ENCODE measurements around the gene SLC35F3. TPM values are rescaled to one million over a fixed set of nuclear protein-coding genes. Genes with fewer than 3 reads are reported as not detected.

The SLC35F3 gene
- polyA plus RNA-seq, 1 of the 3 experiments (the other 2 are of a cell fraction): 0.87 TPM

DNA sequence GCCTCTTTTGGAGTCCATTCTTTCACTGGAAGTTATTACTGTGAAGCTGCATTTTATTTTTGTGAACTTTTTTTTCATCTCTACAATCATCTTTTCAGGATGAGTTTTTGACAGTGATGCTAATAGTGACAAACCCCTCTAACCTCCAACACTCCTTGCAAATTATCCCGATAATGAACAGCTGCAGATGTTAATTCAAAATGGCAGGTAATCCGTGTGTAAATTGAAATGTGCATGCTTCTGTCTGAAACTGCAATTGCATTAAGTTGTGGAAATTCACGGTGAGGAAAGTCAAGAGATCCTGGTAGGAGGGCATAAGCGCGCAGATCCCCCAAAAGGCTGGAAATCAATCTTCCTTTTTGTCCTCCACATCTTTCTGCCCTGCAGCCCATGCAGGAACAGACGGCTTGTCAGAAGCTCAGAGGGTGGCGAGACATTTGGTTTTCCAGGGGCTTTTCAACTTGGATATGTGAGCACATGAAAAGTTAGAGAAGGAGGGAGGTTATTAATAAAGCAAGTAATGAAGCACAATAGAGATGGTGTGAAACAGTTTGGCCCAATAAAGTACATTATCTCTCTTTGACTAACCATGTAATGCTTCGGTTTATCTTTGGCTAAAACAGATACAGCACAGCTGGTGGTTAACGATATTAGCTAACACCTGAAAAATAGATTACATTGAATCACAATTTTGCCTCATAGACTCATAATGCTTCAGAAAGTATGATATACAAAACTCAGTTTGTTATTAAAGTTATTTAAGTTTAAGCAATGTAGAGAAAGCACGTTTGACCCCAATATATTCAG lies 325.3 kb downstream of the SLC35F3 start:
- Histone ChIP-seq H3K4me2 (no peak overlapping the region), H3K9me2 (no peaks in the 10 kb centered on the region), H2AFZ (ENCODE audit: low read depth) (no peak overlapping the region), H3K27me3 (ENCODE audit: insufficient read depth) (no peaks in the 10 kb centered on the region), H3K4me1 (ENCODE audit: control insufficient read depth in 1 of 2, insufficient read depth in 2 of 2, low read depth in 1 of 2, low read length in 1 of 2) (peaks cover 0 to 10% of the 10 kb centered on the region in 2 experiments; a peak in 3 of 4 replicates), H3K36me3 (replicated peaks in 1 of 2; ENCODE audit: control insufficient read depth in 1 of 2, insufficient read depth in 2 of 2, low read length in 1 of 2) (no peaks in the 10 kb centered on the region), H4K20me1 (ENCODE audit: insufficient read depth) (no peaks in the 10 kb centered on the region), H3K9me3 (no peaks in the 10 kb centered on the region), H3K9ac (no peak overlapping the region), H3K4me3 (ENCODE audit: low read depth in 2 of 2, low read length in 1 of 2) (no peak overlapping the region), H3F3A (replicated peaks; ENCODE audit: insufficient read depth) (no peaks in the 10 kb centered on the region), H3K79me2 (ENCODE audit: insufficient read depth) (no peaks in the 10 kb centered on the region), H3K27ac (ENCODE audit: low read depth in 2 of 2, low read length in 1 of 2) (no peak overlapping the region)
- DNase-seq: no peak
- no peak for TF ChIP-seq EZH2phosphoT487 (IDR thresholded peaks at IDR 0.05; ENCODE audit: borderline replicate concordance, low read depth)
- TF ChIP-seq, protein P1, sequence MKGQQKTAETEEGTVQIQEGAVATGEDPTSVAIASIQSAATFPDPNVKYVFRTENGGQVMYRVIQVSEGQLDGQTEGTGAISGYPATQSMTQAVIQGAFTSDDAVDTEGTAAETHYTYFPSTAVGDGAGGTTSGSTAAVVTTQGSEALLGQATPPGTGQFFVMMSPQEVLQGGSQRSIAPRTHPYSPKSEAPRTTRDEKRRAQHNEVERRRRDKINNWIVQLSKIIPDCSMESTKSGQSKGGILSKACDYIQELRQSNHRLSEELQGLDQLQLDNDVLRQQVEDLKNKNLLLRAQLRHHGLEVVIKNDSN (IDR thresholded peaks at IDR 0.05; ENCODE audit: borderline replicate concordance, low read depth): no peak
- TF ChIP-seq, protein P2, sequence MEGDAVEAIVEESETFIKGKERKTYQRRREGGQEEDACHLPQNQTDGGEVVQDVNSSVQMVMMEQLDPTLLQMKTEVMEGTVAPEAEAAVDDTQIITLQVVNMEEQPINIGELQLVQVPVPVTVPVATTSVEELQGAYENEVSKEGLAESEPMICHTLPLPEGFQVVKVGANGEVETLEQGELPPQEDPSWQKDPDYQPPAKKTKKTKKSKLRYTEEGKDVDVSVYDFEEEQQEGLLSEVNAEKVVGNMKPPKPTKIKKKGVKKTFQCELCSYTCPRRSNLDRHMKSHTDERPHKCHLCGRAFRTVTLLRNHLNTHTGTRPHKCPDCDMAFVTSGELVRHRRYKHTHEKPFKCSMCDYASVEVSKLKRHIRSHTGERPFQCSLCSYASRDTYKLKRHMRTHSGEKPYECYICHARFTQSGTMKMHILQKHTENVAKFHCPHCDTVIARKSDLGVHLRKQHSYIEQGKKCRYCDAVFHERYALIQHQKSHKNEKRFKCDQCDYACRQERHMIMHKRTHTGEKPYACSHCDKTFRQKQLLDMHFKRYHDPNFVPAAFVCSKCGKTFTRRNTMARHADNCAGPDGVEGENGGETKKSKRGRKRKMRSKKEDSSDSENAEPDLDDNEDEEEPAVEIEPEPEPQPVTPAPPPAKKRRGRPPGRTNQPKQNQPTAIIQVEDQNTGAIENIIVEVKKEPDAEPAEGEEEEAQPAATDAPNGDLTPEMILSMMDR (IDR thresholded peaks at IDR 0.05): no peak
- no peak for TF ChIP-seq RAD21 (IDR thresholded peaks at IDR 0.05; ENCODE audit: low read length)
- TF ChIP-seq SIN3A (IDR thresholded peaks at IDR 0.05; ENCODE audit: borderline replicate concordance, low read depth, low read length): no peak
- TF ChIP-seq, protein P3, sequence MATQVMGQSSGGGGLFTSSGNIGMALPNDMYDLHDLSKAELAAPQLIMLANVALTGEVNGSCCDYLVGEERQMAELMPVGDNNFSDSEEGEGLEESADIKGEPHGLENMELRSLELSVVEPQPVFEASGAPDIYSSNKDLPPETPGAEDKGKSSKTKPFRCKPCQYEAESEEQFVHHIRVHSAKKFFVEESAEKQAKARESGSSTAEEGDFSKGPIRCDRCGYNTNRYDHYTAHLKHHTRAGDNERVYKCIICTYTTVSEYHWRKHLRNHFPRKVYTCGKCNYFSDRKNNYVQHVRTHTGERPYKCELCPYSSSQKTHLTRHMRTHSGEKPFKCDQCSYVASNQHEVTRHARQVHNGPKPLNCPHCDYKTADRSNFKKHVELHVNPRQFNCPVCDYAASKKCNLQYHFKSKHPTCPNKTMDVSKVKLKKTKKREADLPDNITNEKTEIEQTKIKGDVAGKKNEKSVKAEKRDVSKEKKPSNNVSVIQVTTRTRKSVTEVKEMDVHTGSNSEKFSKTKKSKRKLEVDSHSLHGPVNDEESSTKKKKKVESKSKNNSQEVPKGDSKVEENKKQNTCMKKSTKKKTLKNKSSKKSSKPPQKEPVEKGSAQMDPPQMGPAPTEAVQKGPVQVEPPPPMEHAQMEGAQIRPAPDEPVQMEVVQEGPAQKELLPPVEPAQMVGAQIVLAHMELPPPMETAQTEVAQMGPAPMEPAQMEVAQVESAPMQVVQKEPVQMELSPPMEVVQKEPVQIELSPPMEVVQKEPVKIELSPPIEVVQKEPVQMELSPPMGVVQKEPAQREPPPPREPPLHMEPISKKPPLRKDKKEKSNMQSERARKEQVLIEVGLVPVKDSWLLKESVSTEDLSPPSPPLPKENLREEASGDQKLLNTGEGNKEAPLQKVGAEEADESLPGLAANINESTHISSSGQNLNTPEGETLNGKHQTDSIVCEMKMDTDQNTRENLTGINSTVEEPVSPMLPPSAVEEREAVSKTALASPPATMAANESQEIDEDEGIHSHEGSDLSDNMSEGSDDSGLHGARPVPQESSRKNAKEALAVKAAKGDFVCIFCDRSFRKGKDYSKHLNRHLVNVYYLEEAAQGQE (IDR thresholded peaks at IDR 0.05; ENCODE audit: low read depth, low read length): no peak
- TF ChIP-seq, protein P4, sequence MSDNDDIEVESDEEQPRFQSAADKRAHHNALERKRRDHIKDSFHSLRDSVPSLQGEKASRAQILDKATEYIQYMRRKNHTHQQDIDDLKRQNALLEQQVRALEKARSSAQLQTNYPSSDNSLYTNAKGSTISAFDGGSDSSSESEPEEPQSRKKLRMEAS (IDR thresholded peaks at IDR 0.05; ENCODE audit: low read depth): no peak
- TF ChIP-seq GATA2 (CRISPR knock-in tag; IDR thresholded peaks at IDR 0.05): no peak
- ChIA-PET POLR2A (no interaction called here), CTCF (interaction anchor here (1.2 to 3.3 kb wide), 5 partner anchors 9 to 97 kb away, joined by 3 to 17 read pairs (median 3); no protein-coding TSS in a partner anchor)
- WGBS (ENCODE audit: low lambda C conversion rate): 64% methylated on average over 10 of the region's 10 CpGs

Data from SK-N-SH (cell line).